ENCODE measurements around the gene ZNF70. TPM values are rescaled to one million over a fixed set of nuclear protein-coding genes. Genes with fewer than 3 reads are reported as not detected.

ZNF70 gene
- total RNA-seq, 4 donors from 2014 or later = 3.1 to 6.5 (median 5.4) TPM

GRCh38 chr22:23777776-23778576, 27.1 kb upstream of the ZNF70 start:
- whole genome bisulfite sequencing = 40% methylated on average over 8 of the region's 11 CpGs
- Histone ChIP-seq H3K36me3 (peaks cover 0 to 13% (median 1%) of the 10 kb centered on the region in 4 donors), H3K4me1 (peaks cover 32 to 55% (median 52%) of the 10 kb centered on the region in 4 donors), H3K27ac (replicated peaks in 1 of 4) (peak overlapping the region; percentile 31 to 62 (median 58)), H3K27me3 (no peaks in the 10 kb centered on the region), H3K9me3 (no peaks in the 10 kb centered on the region), H3K4me3 (no peak overlapping the region)
- DNase-seq (ENCODE audit: extremely low spot score) = no peak
- intact Hi-C loops (cut with DNase I) = no loop called here
- peak in 1 of 2 donors; percentile 18 for TF ChIP-seq POLR2AphosphoS5 (IDR thresholded peaks at IDR 0.05)
- TF ChIP-seq EP300 (IDR thresholded peaks at IDR 0.05) = no peak

GRCh38 chr22:23775779-23776375, 25.0 kb upstream of the ZNF70 start:
- no peak overlapping the region for H3K4me3 ChIP-seq
- no peaks in the 10 kb centered on the region for H3K9me3 ChIP-seq
- 93% methylated on average over 3 of the region's 3 CpGs for WGBS
- intact Hi-C loops (cut with DNase I) = no loop called here
- H3K27me3 ChIP-seq = no peaks in the 10 kb centered on the region
- no peak for DNase-seq (ENCODE audit: extremely low spot score)
- H3K36me3 ChIP-seq = peaks cover 0 to 5% (median 0%) of the 10 kb centered on the region in 4 donors
- peak overlapping the region in 2 of 4 donors; percentile 3 to 36 for H3K27ac ChIP-seq (replicated peaks in 1 of 4)
- no peak for TF ChIP-seq CTCF (IDR thresholded peaks at IDR 0.05)
- no peak for TF ChIP-seq EP300 (IDR thresholded peaks at IDR 0.05)
- TF ChIP-seq POLR2AphosphoS5 (IDR thresholded peaks at IDR 0.05) = no peak
- TF ChIP-seq POLR2A (IDR thresholded peaks at IDR 0.05; ENCODE audit: low read depth) = no peak
- peaks cover 42 to 62% (median 59%) of the 10 kb centered on the region in 4 donors for H3K4me1 ChIP-seq

DNA sequence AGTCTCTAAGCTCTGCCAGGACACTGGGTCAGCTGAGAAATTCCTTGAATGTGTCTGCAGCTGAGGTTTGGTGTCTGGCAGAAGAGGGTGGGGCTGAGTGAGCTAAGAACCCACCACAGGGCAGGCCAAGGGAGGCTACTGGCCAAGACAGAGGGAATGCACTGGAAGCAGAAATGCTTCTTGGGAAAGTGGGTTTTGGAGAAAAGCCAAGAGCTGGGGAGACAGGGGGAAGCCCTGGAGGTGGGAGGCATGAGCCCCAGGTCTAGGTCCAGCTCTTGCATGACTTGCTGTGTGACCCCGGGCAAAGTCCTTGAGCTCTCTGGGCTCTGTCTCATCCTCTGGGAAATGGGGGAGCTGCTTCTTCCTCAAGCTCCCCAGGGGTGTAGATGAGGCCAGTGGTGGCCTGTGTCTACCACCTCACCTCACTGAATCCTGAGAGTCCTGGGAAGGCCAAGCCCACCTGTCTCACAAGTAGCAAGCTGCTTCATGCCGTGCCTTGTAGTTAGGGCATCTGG, 24.1 kb upstream of the ZNF70 start:
- intact Hi-C loops (cut with DNase I) = no loop called here
- WGBS = 78% methylated on average over 2 of the region's 2 CpGs
- Histone ChIP-seq H3K27ac (replicated peaks in 1 of 4) (peak overlapping the region in 3 of 4 donors; percentile 3 to 16 (median 5)), H3K9me3 (no peaks in the 10 kb centered on the region), H3K27me3 (no peaks in the 10 kb centered on the region), H3K4me1 (peaks cover 44 to 69% (median 61%) of the 10 kb centered on the region in 4 donors), H3K36me3 (no peaks in the 10 kb centered on the region), H3K4me3 (no peak overlapping the region)
- no peak for DNase-seq (ENCODE audit: extremely low spot score)
- TF ChIP-seq POLR2A (IDR thresholded peaks at IDR 0.05; ENCODE audit: low read depth) (no peak), POLR2AphosphoS5 (IDR thresholded peaks at IDR 0.05) (no peak), EP300 (IDR thresholded peaks at IDR 0.05) (no peak), CTCF (IDR thresholded peaks at IDR 0.05) (no peak)

DNA sequence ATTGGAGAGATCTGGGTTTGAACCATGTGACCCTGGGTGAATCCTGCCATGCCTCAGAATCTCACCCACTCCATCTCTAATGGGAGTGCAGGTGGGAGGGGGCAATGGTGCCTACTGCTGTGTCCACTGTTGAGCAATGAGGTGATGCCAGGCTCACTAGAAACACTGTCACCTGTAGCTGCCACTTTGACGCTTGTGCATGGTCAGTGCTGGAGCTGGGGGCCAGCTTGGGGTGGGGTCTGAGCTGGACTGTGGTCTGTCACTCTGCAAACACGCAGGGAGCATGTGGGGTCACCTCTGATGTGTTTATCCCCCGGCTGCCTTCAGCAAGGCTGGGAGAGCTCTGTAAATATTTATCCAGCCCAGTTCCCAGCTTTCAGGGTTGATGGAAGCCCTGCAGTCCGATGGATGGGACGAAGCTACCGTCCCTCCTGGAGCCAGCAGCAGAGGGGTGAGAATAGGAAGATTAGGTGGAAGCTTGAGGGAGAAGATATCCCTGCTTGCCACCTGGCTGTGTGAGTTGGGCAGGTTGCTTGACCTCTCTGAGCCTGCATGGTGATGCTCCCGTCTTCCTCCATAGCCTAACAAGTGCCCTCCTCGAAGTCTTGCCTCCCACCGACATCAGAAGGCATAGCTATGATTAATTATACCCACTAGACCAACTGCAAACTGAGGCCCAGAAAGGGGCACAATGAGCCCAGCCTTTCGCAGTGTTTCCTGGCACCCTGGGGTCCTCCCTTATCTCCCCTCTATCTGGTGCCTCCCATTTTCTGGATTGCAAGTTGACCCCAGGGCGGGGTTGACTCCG, 23.4 kb upstream of the ZNF70 start:
- no peaks in the 10 kb centered on the region for H3K9me3 ChIP-seq
- TF ChIP-seq POLR2A (IDR thresholded peaks at IDR 0.05; ENCODE audit: low read depth) = no peak
- 56% methylated on average over 8 of the region's 12 CpGs for WGBS
- no peaks in the 10 kb centered on the region for H3K27me3 ChIP-seq
- no peaks in the 10 kb centered on the region for H3K36me3 ChIP-seq
- DNase-seq (ENCODE audit: extremely low spot score) = no peak
- peak overlapping the region in 1 of 4 donors; percentile 3 for H3K27ac ChIP-seq (replicated peaks in 1 of 4)
- H3K4me1 ChIP-seq = peaks cover 44 to 74% (median 66%) of the 10 kb centered on the region in 4 donors
- intact Hi-C loops (cut with DNase I) = no loop called here
- no peak overlapping the region for H3K4me3 ChIP-seq

GRCh38 chr22:23773483-23774113, 22.7 kb upstream of the ZNF70 start:
- Histone ChIP-seq H3K27me3 (no peaks in the 10 kb centered on the region), H3K9me3 (no peaks in the 10 kb centered on the region), H3K27ac (replicated peaks in 1 of 4) (peak overlapping the region; percentile 5 to 79 (median 73)), H3K36me3 (no peaks in the 10 kb centered on the region), H3K4me1 (peaks cover 49 to 82% (median 73%) of the 10 kb centered on the region in 4 donors), H3K4me3 (peak overlapping the region; percentile 63 to 72 (median 67))
- intact Hi-C loops (cut with DNase I) = no loop called here
- 59% methylated on average over 7 of the region's 7 CpGs for WGBS
- DNase-seq (ENCODE audit: extremely low spot score) = no peak
- TF ChIP-seq CTCF (IDR thresholded peaks at IDR 0.05) = no peak
- TF ChIP-seq POLR2AphosphoS5 (IDR thresholded peaks at IDR 0.05) = no peak
- no peak for TF ChIP-seq POLR2A (IDR thresholded peaks at IDR 0.05; ENCODE audit: low read depth)
- no peak for TF ChIP-seq EP300 (IDR thresholded peaks at IDR 0.05)
